Lower leg skin (tissue), 4 donors: ENCODE data around the gene PPL. TPM values are rescaled to one million over a fixed set of nuclear protein-coding genes. Genes with fewer than 3 reads are reported as not detected.
"Not testable (repeated sequence)": the region's sequence is repeated elsewhere in the genome, so short reads cannot be mapped to it uniquely, and the experiment has no call there.

Source experiments
- DNase-seq, 2 donors: peaks; one replicate each; pipeline ENCODE4 v3.0.0-alpha.2; 2019; ENCODE audit warnings: low spot score in 2 of 2
- H3K4me3 ChIP-seq: fragments of 200-600 bp; sonication (generic); 2 replicates; pipeline ENCODE4 v1.5.1; 2017; ENCODE audit warnings: mild to moderate bottlenecking, low read depth; ENCODE audit not compliant: poor library complexity, severe bottlenecking
- POLR2A ChIP-seq, 2 donors: fragments of 450-650 bp; IDR thresholded peaks; one replicate each; pipeline ENCODE4 v1.6.1; 2016 to 2017; ENCODE audit warnings: antibody characterized with exemption in 2 of 2, mild to moderate bottlenecking in 1 of 2, moderate library complexity in 1 of 2
- WGBS, 2 donors: methylation state at CpG; one replicate each; pipeline ENCODE4 v1.1.5; 2018; 5-methylcytosine and 5-hydroxymethylcytosine counted together
- intact Hi-C: fragments of 100-400 bp; cut with DNase I; formaldehyde crosslinking; loops from one replicate; pipeline ENCODE4 v1.15.0; 2023; ENCODE audit warnings: low total_unique reads
- total RNA-seq, 4 donors: library from RNA; depleted of rRNA; stranded (reverse); fragments of >200 nt; gene quantifications; one replicate each; pipeline ENCODE4 v1.1.0, GENCODE V29; 2016
- TF ChIP-seq, protein P1 (sequence below), 3 donors: fragments of 450-650 bp; IDR thresholded peaks; one replicate each; pipeline ENCODE4 v1.5.1; 2016; ENCODE audit warnings: antibody characterized with exemption in 3 of 3, mild to moderate bottlenecking in 3 of 3, moderate library complexity in 2 of 3

PPL gene
- total RNA-seq, 4 donors from 2014 or later = 445 to 545 (median 495) TPM

DNA sequence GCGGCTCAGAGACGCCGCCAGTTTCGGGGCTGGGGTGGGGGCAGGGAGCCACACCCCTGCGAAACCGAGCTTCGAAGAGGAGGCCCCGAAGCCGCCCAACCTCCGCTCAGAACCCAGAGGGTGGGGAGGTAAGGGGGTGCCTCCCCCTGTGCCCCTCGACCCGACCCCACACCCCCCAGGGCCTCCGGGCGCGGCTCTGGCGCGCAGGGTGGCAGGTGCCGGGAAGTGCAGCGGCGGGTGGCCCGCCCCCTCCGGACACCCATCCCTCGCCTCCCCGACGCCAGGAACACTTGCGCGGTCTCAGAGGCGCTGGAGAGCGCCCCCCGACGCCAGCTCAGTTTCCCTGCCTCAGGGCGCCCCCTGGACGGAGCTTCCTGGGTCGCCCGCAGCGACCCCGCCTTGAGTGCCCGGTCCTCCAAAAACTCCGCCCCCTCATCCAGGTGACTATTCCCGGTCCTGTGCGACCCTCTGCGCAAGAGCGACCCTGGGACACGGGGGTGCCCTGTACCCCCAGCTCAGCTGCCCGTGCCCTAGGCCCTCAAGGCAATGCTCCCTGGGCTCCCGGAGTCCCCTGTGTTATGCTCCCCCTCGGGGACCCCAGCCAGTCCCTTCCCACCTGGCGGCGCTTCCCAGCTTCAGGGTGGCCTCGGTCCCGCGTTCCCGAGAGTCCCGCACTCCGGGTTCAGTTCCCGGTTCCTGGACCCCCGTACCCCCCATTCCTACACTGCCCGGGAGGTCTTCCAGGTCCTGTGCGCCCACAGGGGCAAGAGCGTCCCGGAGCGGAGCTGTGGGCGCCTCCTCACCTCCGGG is 562 bp downstream of the PPL start:
- DNase-seq = no peak
- WGBS, 2 donors = 1% methylated on average over 22 to 33 of the region's 64 CpGs
- intact Hi-C loops = no loop called here
- peak overlapping the region; percentile 93 for H3K4me3 ChIP-seq
- TF ChIP-seq, protein P1, sequence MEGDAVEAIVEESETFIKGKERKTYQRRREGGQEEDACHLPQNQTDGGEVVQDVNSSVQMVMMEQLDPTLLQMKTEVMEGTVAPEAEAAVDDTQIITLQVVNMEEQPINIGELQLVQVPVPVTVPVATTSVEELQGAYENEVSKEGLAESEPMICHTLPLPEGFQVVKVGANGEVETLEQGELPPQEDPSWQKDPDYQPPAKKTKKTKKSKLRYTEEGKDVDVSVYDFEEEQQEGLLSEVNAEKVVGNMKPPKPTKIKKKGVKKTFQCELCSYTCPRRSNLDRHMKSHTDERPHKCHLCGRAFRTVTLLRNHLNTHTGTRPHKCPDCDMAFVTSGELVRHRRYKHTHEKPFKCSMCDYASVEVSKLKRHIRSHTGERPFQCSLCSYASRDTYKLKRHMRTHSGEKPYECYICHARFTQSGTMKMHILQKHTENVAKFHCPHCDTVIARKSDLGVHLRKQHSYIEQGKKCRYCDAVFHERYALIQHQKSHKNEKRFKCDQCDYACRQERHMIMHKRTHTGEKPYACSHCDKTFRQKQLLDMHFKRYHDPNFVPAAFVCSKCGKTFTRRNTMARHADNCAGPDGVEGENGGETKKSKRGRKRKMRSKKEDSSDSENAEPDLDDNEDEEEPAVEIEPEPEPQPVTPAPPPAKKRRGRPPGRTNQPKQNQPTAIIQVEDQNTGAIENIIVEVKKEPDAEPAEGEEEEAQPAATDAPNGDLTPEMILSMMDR (IDR thresholded peaks at IDR 0.05) = no peak
- no peak for TF ChIP-seq POLR2A (IDR thresholded peaks at IDR 0.05)

DNA sequence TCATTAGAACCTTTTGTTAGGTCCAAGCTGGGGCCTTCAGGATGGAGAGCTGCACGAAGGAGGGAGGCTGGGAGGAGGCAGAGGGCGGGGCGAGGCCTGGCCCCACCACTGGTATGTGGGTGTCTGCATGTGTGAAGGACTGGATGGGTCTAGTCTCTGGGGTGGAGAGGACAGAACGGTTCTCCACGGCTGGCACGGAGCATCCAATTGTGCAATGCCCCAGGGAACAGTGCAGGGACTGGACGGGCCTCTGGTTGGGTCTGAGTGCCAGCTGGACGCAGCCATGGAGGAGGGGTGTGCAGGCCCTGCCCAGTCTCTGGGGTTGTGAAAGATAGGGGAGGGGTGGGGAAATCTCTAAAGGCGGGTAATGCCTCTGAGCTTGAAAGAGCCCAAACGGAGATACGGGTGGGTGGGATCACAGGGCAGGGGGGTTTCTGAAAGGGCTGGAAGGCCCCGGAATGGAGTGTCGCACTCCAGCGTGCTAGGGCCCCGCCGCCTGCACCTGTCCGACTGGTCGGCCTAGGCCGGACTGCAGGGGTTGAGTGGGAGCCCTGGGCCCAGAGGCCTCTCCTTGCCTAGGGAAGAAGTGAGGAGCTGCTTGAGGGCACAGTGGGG is 1.6 kb downstream of the PPL start:
- peak overlapping the region; percentile 93 for H3K4me3 ChIP-seq
- WGBS, 2 donors = 23% methylated on average over 17 to 19 of the region's 19 CpGs
- intact Hi-C loops = no loop called here
- peak; percentile 91 to 99 for DNase-seq
- TF ChIP-seq POLR2A (IDR thresholded peaks at IDR 0.05) = no peak
- TF ChIP-seq, protein P1 (IDR thresholded peaks at IDR 0.05) = no peak

DNA sequence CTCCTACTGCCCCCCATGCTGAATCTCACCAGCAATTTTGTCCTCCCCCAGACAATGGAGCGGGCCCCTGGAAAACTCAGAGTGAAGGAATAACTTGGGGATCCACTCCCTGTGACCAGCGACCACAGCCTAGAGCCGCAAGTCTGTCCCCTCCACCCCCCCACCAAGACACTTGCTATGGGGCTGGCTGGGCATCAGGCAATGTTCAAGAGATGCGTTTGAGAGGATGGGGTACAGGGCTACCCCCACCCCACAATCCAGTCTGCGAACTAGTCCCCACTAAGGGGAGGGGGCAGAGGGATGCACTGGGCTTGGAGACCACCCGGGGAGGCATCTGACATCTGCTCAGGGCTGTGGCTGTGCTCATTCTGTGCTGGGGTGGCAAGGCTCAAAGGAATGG is 2.4 kb downstream of the PPL start:
- intact Hi-C loops = no loop called here
- TF ChIP-seq POLR2A (IDR thresholded peaks at IDR 0.05) = no peak
- TF ChIP-seq, protein P1 (IDR thresholded peaks at IDR 0.05) = no peak
- peak in 1 of 2 donors; percentile 84 for DNase-seq
- 71 to 75% methylated on average over 4 to 6 of the region's 6 CpGs for WGBS, 2 donors
- H3K4me3 ChIP-seq = no peak overlapping the region

DNA sequence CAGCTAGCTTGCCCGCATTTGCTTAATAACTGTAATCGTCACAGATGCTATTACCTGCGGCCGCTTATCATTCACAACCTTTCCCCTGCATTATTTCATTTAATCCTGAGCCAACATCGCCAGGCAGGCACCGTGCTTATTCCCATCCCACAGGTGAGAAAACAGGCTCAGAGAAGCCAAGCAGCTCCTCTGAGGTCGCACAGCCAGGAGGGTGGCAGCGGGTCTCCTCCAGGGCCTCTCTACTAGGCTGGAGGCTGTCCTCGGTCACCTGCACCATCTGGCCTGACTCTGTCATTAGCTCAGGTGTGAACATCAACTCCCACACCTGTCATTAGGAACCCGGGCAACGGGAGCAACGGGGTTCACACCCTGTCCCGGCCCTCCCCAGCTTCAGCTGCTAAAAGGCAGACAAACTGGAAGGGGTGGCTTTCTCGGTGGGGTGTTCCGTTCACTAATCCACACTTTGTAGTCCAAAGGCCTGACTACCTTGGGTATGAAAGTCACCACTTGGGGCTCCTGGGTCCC is 3.0 kb downstream of the PPL start:
- TF ChIP-seq POLR2A (IDR thresholded peaks at IDR 0.05) = no peak
- TF ChIP-seq, protein P1 (IDR thresholded peaks at IDR 0.05) = no peak
- H3K4me3 ChIP-seq = no peak overlapping the region
- DNase-seq = peak in 1 of 2 donors; percentile 82
- intact Hi-C loops = no loop called here
- WGBS, 2 donors = 55 to 56% methylated on average over 15 of the region's 15 CpGs

DNA sequence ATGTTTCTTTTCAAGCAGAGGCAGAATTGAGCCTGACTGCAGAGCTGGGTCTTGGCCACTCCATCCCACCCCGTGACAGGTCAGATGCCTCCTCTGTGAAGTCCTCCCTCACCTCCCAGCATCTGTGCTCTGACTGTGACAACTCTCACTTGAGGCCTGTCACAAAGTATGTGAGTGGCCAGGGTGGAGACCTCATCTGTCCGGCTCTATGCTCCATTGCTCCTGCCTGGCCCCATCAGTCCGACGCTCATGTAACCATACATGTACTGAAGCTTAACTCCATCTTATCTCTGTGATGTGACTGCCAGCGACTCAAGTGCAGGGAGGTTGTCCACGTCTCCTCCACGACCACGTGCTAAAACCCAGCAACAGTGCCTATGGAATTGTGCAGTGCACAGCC is 3.5 kb downstream of the PPL start:
- no peak for DNase-seq
- H3K4me3 ChIP-seq = no peak overlapping the region
- intact Hi-C loops = no loop called here
- TF ChIP-seq POLR2A (IDR thresholded peaks at IDR 0.05) = no peak
- WGBS, 2 donors = 47 to 55% methylated on average over 8 of the region's 8 CpGs

DNA sequence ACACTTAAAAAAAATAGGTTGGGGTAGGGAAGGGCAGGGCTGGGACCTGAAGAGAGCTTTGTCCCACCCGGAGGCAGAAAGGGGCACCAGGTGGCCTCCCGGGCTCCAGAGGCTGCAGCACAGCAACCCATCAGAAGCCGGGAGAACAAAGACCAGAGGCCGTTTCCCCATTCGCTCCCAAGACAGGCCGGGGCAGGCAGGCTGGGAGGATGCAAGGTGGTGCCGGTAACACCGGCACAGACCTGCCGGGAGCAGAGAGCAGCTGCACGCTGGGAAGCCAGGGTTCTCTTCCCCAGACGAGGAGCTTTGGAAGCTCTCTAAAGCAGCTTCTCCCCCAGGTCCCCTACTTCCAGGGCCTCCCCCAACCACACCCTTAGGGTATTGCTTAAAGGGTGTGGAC is 5.6 kb downstream of the PPL start:
- no peak overlapping the region for H3K4me3 ChIP-seq
- WGBS, 2 donors = 48 to 61% methylated on average over 11 of the region's 11 CpGs
- TF ChIP-seq, protein P1 (IDR thresholded peaks at IDR 0.05) = no peak
- TF ChIP-seq POLR2A (IDR thresholded peaks at IDR 0.05) = no peak
- intact Hi-C loops = no loop called here
- no peak for DNase-seq

DNA sequence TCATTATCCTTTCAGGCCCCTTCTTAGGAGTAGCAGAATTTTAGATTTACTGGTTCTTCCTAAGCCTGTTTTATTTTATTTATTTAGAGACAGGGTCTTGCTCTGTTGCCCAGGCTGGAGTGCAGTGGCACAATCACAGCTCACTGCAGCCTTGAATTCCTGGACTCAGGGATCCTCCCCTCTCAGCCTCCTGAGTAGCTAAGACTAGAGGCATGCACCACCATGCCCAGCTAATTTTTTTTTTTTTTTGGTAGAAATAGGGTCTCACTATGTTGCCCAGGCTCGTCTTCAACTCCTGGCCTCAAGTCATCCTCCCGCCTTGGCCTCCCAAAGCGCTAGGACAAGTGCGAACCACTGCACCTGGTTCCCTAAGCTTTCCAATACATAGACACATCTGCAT is 7.3 kb downstream of the PPL start:
- WGBS, 2 donors = 92 to 97% methylated on average over 4 of the region's 4 CpGs
- H3K4me3 ChIP-seq, DNase-seq, intact Hi-C loops: not testable (repeated sequence)
